Peyer's patch (tissue), 4 donors: Measurements from ENCODE around the gene DDI2.

ENCODE experiments used
- CTCF ChIP-seq, 6 experiments: fragments of 450-650 bp in 4 of 6; fragments of 200-600 bp in 2 of 6; sonication (generic) in 1 of 6; IDR thresholded peaks; one replicate each; pipeline ENCODE4 v1.5.1; 2017 to 2019; ENCODE audit warnings: antibody characterized with exemption in 6 of 6, mild to moderate bottlenecking in 3 of 6, moderate library complexity in 1 of 6
- POLR2A ChIP-seq, 2 donors: fragments of 450-650 bp; IDR thresholded peaks; one replicate each; pipeline ENCODE4 v1.5.1; 2017; ENCODE audit warnings: antibody characterized with exemption in 2 of 2, mild to moderate bottlenecking in 2 of 2, moderate library complexity in 2 of 2

GRCh38 chr1:15712168-15712567, 94.9 kb downstream of the DDI2 start:
- TF ChIP-seq CTCF (IDR thresholded peaks at IDR 0.05) (no peak), POLR2A (IDR thresholded peaks at IDR 0.05) (no peak)
